OCI-LY3 (cell line): ENCODE measurements around the gene ISY1.
"Not testable (repeated sequence)": the region's sequence is repeated elsewhere in the genome, so short reads cannot be mapped to it uniquely, and the experiment has no call there.

Experiments used
- H2AFZ ChIP-seq: fragments of 200-600, 300-600 bp; shearing (Covaris generic); 2 replicates; pipeline ENCODE4 v1.6.0; 2014; ENCODE audit warnings: antibody characterized with exemption, low read depth, low read length
- H3K27ac ChIP-seq: fragments of 200-600, 300-600 bp; sonication (generic); 2 replicates; pipeline ENCODE4 v1.5.1; 2014; ENCODE audit warnings: mild to moderate bottlenecking, low read length, moderate library complexity, mixed read lengths
- H3K27me3 ChIP-seq: fragments of 200-600, 300-600 bp; sonication (generic); 2 replicates; pipeline ENCODE4 v1.6.1; 2014; ENCODE audit warnings: low read depth, low read length, mixed read lengths
- H3K36me3 ChIP-seq: fragments of 200-600, 300-600 bp; sonication (generic); replicated peaks from 2 replicates; pipeline ENCODE3; 2014; ENCODE audit warnings: low read depth, low read length, mixed read lengths
- H3K4me1 ChIP-seq: fragments of 300-600, 200-600 bp; sonication (generic); 2 replicates; pipeline ENCODE4 v1.6.1; 2014; ENCODE audit warnings: low read length, mixed read lengths
- H3K4me2 ChIP-seq: fragments of 200-600, 300-600 bp; sonication (generic); 2 replicates; pipeline ENCODE4 v1.6.1; 2014; ENCODE audit warnings: low read length, mixed read lengths
- H3K4me3 ChIP-seq: fragments of 300-600, 200-600 bp; sonication (generic); 2 replicates; pipeline ENCODE4 v1.5.1; 2014; ENCODE audit warnings: antibody characterized with exemption, mild to moderate bottlenecking, low read length, moderate library complexity
- H3K79me2 ChIP-seq: fragments of 300-600, 200-600 bp; shearing (Covaris generic); 2 replicates; pipeline ENCODE4 v1.6.1; 2014; ENCODE audit warnings: mild to moderate bottlenecking, low read length, mixed read lengths
- H3K9ac ChIP-seq: fragments of 300-600, 200-600 bp; shearing (Covaris generic); 2 replicates; pipeline ENCODE4 v1.6.0; 2014; ENCODE audit warnings: mild to moderate bottlenecking, low read length, moderate library complexity
- H3K9me3 ChIP-seq: fragments of 200-600, 300-600 bp; shearing (Covaris generic); 2 replicates; pipeline ENCODE4 v1.6.1; 2014; ENCODE audit warnings: low read length, mixed read lengths; ENCODE audit not compliant: insufficient read depth
- H4K20me1 ChIP-seq: fragments of 200-600, 300-600 bp; sonication (generic); 2 replicates; pipeline ENCODE4 v1.6.1; 2016; ENCODE audit warnings: low read length, mixed read lengths; ENCODE audit not compliant: insufficient read depth
- CTCF ChIP-seq: fragments of 200-600, 300-600 bp; sonication (generic); IDR thresholded peaks from 2 replicates; pipeline ENCODE4 v1.5.1; 2014; ENCODE audit warnings: antibody characterized with exemption, low read length, low read depth
- EZH2phosphoT487 ChIP-seq: fragments of 200-600 bp; shearing (Covaris generic); IDR thresholded peaks from 2 replicates; pipeline ENCODE4 v1.6.1; 2018; ENCODE audit warnings: antibody characterized with exemption, mixed run types, low read depth

Gene ISY1

GRCh38 chr3:129187857-129188256 is 27.0 kb upstream of the ISY1 start:
- peaks cover 52% of the 10 kb centered on the region for H3K4me1 ChIP-seq
- H3K4me2 ChIP-seq = peak overlapping the region; percentile 65
- H3K4me3 ChIP-seq = peak overlapping the region; percentile 24
- no peak overlapping the region for H2AFZ ChIP-seq
- H4K20me1 ChIP-seq = no peaks in the 10 kb centered on the region; the same call in 1 of the 2 replicates
- H3K27me3 ChIP-seq = no peaks in the 10 kb centered on the region
- peaks cover 40% of the 10 kb centered on the region for H3K79me2 ChIP-seq
- peak overlapping the region; percentile 94 for H3K27ac ChIP-seq
- no peak for TF ChIP-seq EZH2phosphoT487
- no peak for TF ChIP-seq CTCF
- H3K9ac ChIP-seq = peak overlapping the region; percentile 47
- H3K36me3 ChIP-seq = peaks cover under 1% of the 10 kb centered on the region
- H3K9me3 ChIP-seq = no peaks in the 10 kb centered on the region

- H3K36me3 ChIP-seq = peaks cover 16% of the 10 kb centered on the region
- H3K27me3 ChIP-seq = no peaks in the 10 kb centered on the region
- peaks cover 62% of the 10 kb centered on the region for H3K4me1 ChIP-seq
- no peak for TF ChIP-seq EZH2phosphoT487
- no peak for TF ChIP-seq CTCF
- H4K20me1 ChIP-seq = peaks cover 21% of the 10 kb centered on the region
- H3K4me3 ChIP-seq = peak overlapping the region; percentile 94
- peak overlapping the region; percentile 94 for H3K27ac ChIP-seq
- H3K79me2 ChIP-seq = peaks cover 61% of the 10 kb centered on the region
- no peaks in the 10 kb centered on the region for H3K9me3 ChIP-seq
- H2AFZ ChIP-seq = no peak overlapping the region
- H3K9ac ChIP-seq = no peak overlapping the region
- peak overlapping the region; percentile 76 for H3K4me2 ChIP-seq
Measured at GRCh38 chr3:129185783-129186182, 24.9 kb upstream of the ISY1 start.

GRCh38 chr3:129184784-129185542 is 24.1 kb upstream of the ISY1 start:
- Histone ChIP-seq H3K4me2 (peak overlapping the region; percentile 76), H3K79me2 (peaks cover 69% of the 10 kb centered on the region), H3K4me3 (peak overlapping the region; percentile 94), H3K27ac (peak overlapping the region; percentile 94), H4K20me1 (peaks cover 29% of the 10 kb centered on the region), H3K36me3 (peaks cover 24% of the 10 kb centered on the region), H3K9ac (peak overlapping the region; percentile 96), H3K4me1 (peaks cover 64% of the 10 kb centered on the region)
- H3K9me3 ChIP-seq, H2AFZ ChIP-seq, H3K27me3 ChIP-seq: not testable (repeated sequence)

GRCh38 chr3:129184396-129184657 is 23.5 kb upstream of the ISY1 start:
- Histone ChIP-seq H4K20me1 (peaks cover 35% of the 10 kb centered on the region), H3K27me3 (no peaks in the 10 kb centered on the region), H3K9ac (peak overlapping the region; percentile 96), H3K4me1 (peaks cover 64% of the 10 kb centered on the region), H3K9me3 (no peaks in the 10 kb centered on the region), H3K4me2 (peak overlapping the region; percentile 76), H3K27ac (peak overlapping the region; percentile 83), H2AFZ (no peak overlapping the region), H3K79me2 (peaks cover 76% of the 10 kb centered on the region), H3K36me3 (peaks cover 25% of the 10 kb centered on the region), H3K4me3 (peak overlapping the region; percentile 94)
- TF ChIP-seq CTCF (no peak), EZH2phosphoT487 (no peak)
